Loucy (cell line): ENCODE measurements around the gene OR13A1.
"Not testable (repeated sequence)": the region's sequence is repeated elsewhere in the genome, so short reads cannot be mapped to it uniquely, and the experiment has no call there.

Experiments
- H2AFZ ChIP-seq: fragments of 200-600 bp; sonication (generic); 2 replicates; pipeline ENCODE4 v1.6.0; 2016; ENCODE audit warnings: antibody characterized with exemption, mild to moderate bottlenecking, low read length, moderate library complexity
- H3F3A ChIP-seq: fragments of 200-600 bp; 2 replicates; pipeline ENCODE4 v1.6.0; 2016; ENCODE audit warnings: antibody characterized with exemption, low read depth, mild to moderate bottlenecking
- H3K27me3 ChIP-seq: fragments of 200-600 bp; sonication (generic); 2 replicates; pipeline ENCODE4 v1.6.1; 2014; ENCODE audit warnings: low read length, mild to moderate bottlenecking; ENCODE audit not compliant: insufficient read depth, poor library complexity, severe bottlenecking
- H3K36me3 ChIP-seq: fragments of 200-600 bp; sonication (generic); 2 replicates; pipeline ENCODE4 v1.6.1; 2016; ENCODE audit warnings: low read length; ENCODE audit not compliant: insufficient read depth
- H3K4me1 ChIP-seq: fragments of 200-600 bp; sonication (generic); 2 replicates; pipeline ENCODE4 v1.5.1; 2014; ENCODE audit warnings: low read length, mild to moderate bottlenecking; ENCODE audit not compliant: insufficient read depth, poor library complexity, severe bottlenecking
- H3K4me2 ChIP-seq: fragments of 200-600 bp; sonication (generic); 2 replicates; pipeline ENCODE4 v1.6.0; 2014; ENCODE audit warnings: antibody characterized with exemption, low read length, low read depth, mild to moderate bottlenecking; ENCODE audit not compliant: poor library complexity, severe bottlenecking
- H3K4me3 ChIP-seq: fragments of 200-600 bp; sonication (generic); 2 replicates; pipeline ENCODE4 v1.5.1; 2014; ENCODE audit warnings: low read length, mild to moderate bottlenecking, mixed read lengths; ENCODE audit not compliant: poor library complexity, severe bottlenecking
- H3K79me2 ChIP-seq: fragments of 200-600 bp; sonication (generic); 2 replicates; pipeline ENCODE4 v1.6.1; 2014; ENCODE audit warnings: low read length; ENCODE audit not compliant: insufficient read depth
- H3K9ac ChIP-seq: fragments of 200-600 bp; sonication (generic); 2 replicates; pipeline ENCODE4 v1.6.0; 2014; ENCODE audit warnings: mild to moderate bottlenecking, low read depth, low read length, moderate library complexity; ENCODE audit not compliant: poor library complexity, severe bottlenecking
- H3K9me2 ChIP-seq: fragments of 200-600 bp; sonication (generic); replicated peaks from 2 replicates; pipeline ENCODE4 v1.6.1; 2016; ENCODE audit warnings: low read depth, low read length, mixed read lengths
- H3K9me3 ChIP-seq: fragments of 200-600 bp; sonication (generic); 2 replicates; pipeline ENCODE4 v1.6.1; 2014; ENCODE audit warnings: mild to moderate bottlenecking, antibody characterized with exemption, low read length, low read depth; ENCODE audit not compliant: insufficient read depth
- H4K20me1 ChIP-seq: fragments of 200-600 bp; sonication (generic); 2 replicates; pipeline ENCODE4 v1.6.0; 2014; ENCODE audit warnings: antibody characterized with exemption, low read length, mild to moderate bottlenecking; ENCODE audit not compliant: insufficient read depth, poor library complexity, severe bottlenecking
- EZH2phosphoT487 ChIP-seq: fragments of 200-600 bp; IDR thresholded peaks from 2 replicates; pipeline ENCODE4 v1.6.1; 2018; ENCODE audit warnings: antibody characterized with exemption, mild to moderate bottlenecking, moderate library complexity, borderline replicate concordance
- TF ChIP-seq, protein P1 (sequence below): fragments of 200-600 bp; sonication (generic); conservative IDR thresholded peaks from 2 replicates; pipeline ENCODE4 v1.5.1; 2014; ENCODE audit warnings: mild to moderate bottlenecking, antibody characterized with exemption, low read length

OR13A1 gene

DNA sequence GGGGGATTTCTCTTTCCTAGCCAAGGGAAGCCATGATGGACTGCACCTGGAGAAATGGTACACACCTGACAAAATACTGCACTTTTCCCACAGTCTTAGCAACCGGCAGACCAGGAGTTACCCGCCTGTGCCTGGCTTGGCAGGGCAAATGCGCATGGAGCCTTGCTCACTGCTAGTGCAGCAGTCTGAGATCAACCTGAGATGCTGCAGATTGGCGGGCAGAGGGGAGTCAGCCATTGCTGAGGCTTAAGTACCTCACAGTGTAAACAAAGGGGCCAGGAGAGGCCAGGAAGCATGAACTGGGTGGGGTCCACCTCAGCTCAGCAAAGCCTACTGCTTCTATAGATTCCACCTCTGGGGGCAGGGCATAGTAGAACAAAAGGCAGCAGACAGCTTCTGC lies 49.4 kb downstream of the OR13A1 start:
- Histone ChIP-seq H4K20me1 (no peaks in the 10 kb centered on the region), H3K9ac (no peak overlapping the region), H3K36me3 (no peaks in the 10 kb centered on the region), H3F3A (no peaks in the 10 kb centered on the region), H3K79me2 (no peaks in the 10 kb centered on the region), H2AFZ (no peak overlapping the region), H3K27me3 (peaks cover 3% of the 10 kb centered on the region), H3K9me2 (no peaks in the 10 kb centered on the region), H3K9me3 (no peaks in the 10 kb centered on the region), H3K4me2 (no peak overlapping the region), H3K4me1 (no peaks in the 10 kb centered on the region), H3K4me3 (no peak overlapping the region)
- TF ChIP-seq EZH2phosphoT487: no peak
- TF ChIP-seq, protein P1, sequence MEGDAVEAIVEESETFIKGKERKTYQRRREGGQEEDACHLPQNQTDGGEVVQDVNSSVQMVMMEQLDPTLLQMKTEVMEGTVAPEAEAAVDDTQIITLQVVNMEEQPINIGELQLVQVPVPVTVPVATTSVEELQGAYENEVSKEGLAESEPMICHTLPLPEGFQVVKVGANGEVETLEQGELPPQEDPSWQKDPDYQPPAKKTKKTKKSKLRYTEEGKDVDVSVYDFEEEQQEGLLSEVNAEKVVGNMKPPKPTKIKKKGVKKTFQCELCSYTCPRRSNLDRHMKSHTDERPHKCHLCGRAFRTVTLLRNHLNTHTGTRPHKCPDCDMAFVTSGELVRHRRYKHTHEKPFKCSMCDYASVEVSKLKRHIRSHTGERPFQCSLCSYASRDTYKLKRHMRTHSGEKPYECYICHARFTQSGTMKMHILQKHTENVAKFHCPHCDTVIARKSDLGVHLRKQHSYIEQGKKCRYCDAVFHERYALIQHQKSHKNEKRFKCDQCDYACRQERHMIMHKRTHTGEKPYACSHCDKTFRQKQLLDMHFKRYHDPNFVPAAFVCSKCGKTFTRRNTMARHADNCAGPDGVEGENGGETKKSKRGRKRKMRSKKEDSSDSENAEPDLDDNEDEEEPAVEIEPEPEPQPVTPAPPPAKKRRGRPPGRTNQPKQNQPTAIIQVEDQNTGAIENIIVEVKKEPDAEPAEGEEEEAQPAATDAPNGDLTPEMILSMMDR: no peak

DNA sequence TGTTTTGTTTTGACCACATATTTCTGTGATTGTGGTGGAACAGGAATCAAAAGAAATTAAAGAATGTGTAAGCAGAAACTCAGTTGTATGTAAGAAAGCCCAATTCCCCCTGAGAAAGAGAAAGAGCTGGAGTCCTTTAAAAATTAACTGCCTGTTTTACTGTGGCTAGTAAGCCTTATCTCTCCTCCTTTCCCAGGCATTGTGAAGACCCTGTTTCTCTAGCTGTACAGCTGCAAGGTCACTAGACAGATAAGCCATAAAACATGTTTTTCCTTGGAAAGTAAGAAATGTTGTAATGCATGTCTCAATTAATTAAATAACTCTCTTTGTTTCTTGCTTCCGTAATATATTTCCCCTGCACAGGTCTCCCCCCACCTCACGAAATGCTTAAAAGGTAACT lies 53.5 kb downstream of the OR13A1 start:
- Histone ChIP-seq H3K4me1 (no peaks in the 10 kb centered on the region), H3K9me2 (no peaks in the 10 kb centered on the region), H3K4me2 (no peak overlapping the region), H3K36me3 (no peaks in the 10 kb centered on the region), H3K9ac (no peak overlapping the region), H3F3A (no peaks in the 10 kb centered on the region), H2AFZ (no peak overlapping the region), H3K79me2 (no peaks in the 10 kb centered on the region), H3K4me3 (no peak overlapping the region), H4K20me1 (no peaks in the 10 kb centered on the region), H3K9me3 (no peaks in the 10 kb centered on the region), H3K27me3 (peaks cover 3% of the 10 kb centered on the region)
- no peak for TF ChIP-seq EZH2phosphoT487
- TF ChIP-seq, protein P1: no peak

DNA sequence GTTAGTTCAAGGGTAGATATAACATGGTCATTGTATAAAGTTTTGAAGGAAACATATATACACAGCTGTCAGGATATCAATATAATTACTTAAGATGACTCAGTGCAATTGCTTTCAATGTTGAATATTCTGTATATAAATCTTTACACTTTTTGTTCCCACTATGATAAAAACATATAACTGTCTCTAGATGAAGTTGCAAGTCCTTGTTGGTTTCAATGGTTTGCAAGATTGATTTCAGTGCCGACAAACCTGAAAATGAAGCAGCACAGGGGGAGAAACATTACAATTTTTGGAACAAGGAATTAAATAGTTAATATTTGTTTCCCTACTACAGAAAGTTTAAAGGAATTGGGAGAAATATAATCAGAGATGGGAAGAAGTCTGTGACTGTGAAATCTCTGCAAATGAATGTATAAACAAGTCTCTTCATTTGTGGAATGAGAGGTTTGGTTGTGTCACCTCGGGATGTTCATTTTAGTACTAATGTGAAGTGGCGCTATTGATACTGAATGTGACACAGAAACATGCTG lies 54.1 kb downstream of the OR13A1 start:
- no peak for TF ChIP-seq EZH2phosphoT487
- TF ChIP-seq, protein P1: no peak
- H3K4me1 ChIP-seq: no peaks in the 10 kb centered on the region

DNA sequence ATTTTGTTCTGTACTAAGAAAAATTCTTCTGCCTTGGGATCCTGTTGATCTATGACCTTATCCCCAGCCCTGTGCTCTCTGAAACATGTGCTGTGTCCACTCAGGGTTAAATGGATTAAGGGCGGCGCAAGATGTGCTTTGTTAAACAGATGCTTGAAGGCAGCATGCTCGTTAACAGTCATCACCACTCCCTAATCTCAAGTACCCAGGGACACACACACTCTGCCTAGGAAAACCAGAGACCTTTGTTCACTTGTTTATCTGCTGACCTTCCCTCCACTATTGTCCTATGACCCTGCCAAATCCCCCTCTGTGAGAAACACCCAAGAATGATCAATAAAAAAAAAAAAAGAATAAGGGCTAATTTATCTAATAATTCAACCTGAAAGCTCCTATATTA lies 54.8 kb downstream of the OR13A1 start:
- H3K27me3 ChIP-seq, H3K4me1 ChIP-seq, H3K9ac ChIP-seq, H3K36me3 ChIP-seq, H2AFZ ChIP-seq, H4K20me1 ChIP-seq, H3F3A ChIP-seq, H3K79me2 ChIP-seq, H3K4me2 ChIP-seq, H3K4me3 ChIP-seq, H3K9me3 ChIP-seq, H3K9me2 ChIP-seq: not testable (repeated sequence)

More for the DNA sequence above, 54.1 kb downstream of the OR13A1 start:
- Histone ChIP-seq H3K36me3 (no peaks in the 10 kb centered on the region), H2AFZ (no peak overlapping the region), H3K9ac (no peak overlapping the region), H3F3A (no peaks in the 10 kb centered on the region), H3K4me3 (no peak overlapping the region), H3K9me3 (no peaks in the 10 kb centered on the region), H3K4me2 (no peak overlapping the region), H3K27me3 (peaks cover 3% of the 10 kb centered on the region), H4K20me1 (no peaks in the 10 kb centered on the region), H3K79me2 (no peaks in the 10 kb centered on the region), H3K9me2 (no peaks in the 10 kb centered on the region)

DNA sequence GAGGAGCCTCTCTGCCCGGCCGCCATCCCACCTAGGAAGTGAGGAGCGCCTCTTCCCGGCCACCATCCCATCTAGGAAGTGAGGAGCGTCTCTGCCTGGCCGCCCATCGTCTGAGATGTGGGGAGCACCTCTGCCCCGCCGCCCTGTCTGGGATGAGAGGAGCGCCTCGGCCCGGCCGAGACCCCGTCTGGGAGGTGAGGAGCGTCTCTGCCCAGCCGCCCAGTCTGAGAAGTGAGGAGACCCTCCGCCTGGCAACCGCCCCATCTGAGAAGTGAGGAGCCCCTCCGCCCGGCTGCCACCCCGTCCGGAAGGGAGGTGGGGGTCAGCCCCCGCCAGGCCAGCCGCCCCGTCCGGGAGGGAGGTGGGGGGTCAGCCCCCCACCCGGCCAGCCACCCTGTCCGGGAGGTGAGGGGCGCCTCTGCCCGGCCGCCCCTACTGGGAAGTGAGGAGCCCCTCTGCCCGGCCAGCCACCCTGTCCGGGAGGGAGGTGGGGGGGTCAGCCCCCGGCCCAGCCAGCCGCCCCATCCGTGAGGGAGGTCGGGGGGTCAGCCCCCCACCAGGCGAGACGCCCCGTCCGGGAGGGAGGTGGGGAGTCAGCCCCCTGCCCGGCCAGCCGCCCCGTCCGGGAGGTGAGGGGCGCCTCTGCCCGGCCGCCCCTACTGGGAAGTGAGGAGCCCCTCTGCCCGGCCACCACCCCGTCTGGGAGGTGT lies 55.5 kb downstream of the OR13A1 start:
- H3K9me3 ChIP-seq, H3K27me3 ChIP-seq, H3K9ac ChIP-seq, H3K4me2 ChIP-seq, H3K79me2 ChIP-seq, H3K36me3 ChIP-seq, H3K9me2 ChIP-seq, H3K4me3 ChIP-seq, H3F3A ChIP-seq, H4K20me1 ChIP-seq, H3K4me1 ChIP-seq, H2AFZ ChIP-seq: not testable (repeated sequence)
